AG04449 (cell line): ENCODE results near the gene SLC44A5.

Experiments used
- CTCF ChIA-PET: fragments of 350-600 bp; formaldehyde crosslinking; extraction: SDS; loops from one replicate; lab custom pipeline; 2021; ENCODE audit warnings: antibody characterized with exemption; lab: Yijun Ruan, JAX
- POLR2A ChIA-PET: fragments of 400-600, 350-600 bp; formaldehyde crosslinking; extraction: SDS; loops from one replicate; lab custom pipeline; 2020; ENCODE audit warnings: antibody characterized with exemption, inconsistent platforms; lab: Yijun Ruan, JAX
- DNase-seq: peaks from one replicate; pipeline ENCODE4 v3.0.0-alpha.2; 2010; ENCODE audit warnings: low read depth, low spot score
- H3K4me3 ChIP-seq: 2 replicates; pipeline ENCODE4 v1.5.1; 2011; ENCODE audit warnings: low read depth, mild to moderate bottlenecking, control low read depth, low read length
- TF ChIP-seq, protein P1 (sequence below): IDR thresholded peaks from one replicate; pipeline ENCODE4 v1.5.1; 2011; ENCODE audit warnings: mild to moderate bottlenecking, moderate library complexity, low read length, control low read depth, inconsistent platforms; ENCODE audit not compliant: insufficient read depth; ENCODE audit errors: missing control alignments

The SLC44A5 gene

DNA sequence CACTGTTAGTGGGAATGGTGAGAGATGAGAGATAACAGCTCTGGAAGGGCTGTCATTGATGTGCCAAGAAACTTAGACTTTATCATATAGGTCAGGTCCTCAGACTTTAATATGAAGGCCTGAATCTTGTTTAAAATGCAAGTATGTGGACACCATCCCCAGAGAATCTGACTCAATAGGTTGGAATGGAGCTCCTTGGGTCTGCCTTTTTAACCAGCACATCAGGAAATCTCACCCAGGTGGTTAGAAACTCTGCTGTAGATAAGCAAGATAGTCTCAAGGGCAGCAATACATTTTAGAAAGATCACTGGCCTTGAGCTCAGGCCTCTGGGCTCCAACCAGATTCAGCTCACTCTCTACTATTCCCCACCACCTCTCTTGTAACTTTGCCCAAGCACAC is 180.4 kb downstream of the SLC44A5 start:
- TF ChIP-seq, protein P1, sequence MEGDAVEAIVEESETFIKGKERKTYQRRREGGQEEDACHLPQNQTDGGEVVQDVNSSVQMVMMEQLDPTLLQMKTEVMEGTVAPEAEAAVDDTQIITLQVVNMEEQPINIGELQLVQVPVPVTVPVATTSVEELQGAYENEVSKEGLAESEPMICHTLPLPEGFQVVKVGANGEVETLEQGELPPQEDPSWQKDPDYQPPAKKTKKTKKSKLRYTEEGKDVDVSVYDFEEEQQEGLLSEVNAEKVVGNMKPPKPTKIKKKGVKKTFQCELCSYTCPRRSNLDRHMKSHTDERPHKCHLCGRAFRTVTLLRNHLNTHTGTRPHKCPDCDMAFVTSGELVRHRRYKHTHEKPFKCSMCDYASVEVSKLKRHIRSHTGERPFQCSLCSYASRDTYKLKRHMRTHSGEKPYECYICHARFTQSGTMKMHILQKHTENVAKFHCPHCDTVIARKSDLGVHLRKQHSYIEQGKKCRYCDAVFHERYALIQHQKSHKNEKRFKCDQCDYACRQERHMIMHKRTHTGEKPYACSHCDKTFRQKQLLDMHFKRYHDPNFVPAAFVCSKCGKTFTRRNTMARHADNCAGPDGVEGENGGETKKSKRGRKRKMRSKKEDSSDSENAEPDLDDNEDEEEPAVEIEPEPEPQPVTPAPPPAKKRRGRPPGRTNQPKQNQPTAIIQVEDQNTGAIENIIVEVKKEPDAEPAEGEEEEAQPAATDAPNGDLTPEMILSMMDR = no peak
- H3K4me3 ChIP-seq = no peak overlapping the region
- POLR2A ChIA-PET = no interaction called here
- DNase-seq = no peak
- CTCF ChIA-PET = no interaction called here

DNA sequence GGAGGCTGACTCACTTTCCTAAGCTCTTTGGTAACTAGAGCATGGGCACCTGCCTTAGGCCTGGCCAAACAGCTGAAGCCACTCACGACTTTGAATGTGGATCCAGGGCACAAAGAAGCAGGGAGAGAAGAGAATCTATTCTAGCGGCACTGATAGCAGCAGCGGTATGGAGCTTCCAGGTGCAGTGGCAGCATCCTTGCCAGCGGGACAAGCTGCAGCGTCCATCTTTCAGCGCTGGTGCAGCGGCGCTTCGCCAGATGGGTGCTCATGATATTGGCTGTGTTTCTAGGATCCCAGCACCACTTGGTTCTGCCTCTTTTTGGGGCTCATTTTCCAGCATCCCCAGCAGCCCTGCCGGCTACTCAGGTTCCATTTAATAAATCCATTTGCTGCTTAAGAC is 184.2 kb downstream of the SLC44A5 start:
- DNase-seq = no peak
- POLR2A ChIA-PET = no interaction called here
- TF ChIP-seq, protein P1 = no peak
- no peak overlapping the region for H3K4me3 ChIP-seq
- CTCF ChIA-PET = interaction anchor here (1.0 kb wide), 1 partner anchor 21 kb away, joined by 3 read pairs; no protein-coding TSS in a partner anchor

DNA sequence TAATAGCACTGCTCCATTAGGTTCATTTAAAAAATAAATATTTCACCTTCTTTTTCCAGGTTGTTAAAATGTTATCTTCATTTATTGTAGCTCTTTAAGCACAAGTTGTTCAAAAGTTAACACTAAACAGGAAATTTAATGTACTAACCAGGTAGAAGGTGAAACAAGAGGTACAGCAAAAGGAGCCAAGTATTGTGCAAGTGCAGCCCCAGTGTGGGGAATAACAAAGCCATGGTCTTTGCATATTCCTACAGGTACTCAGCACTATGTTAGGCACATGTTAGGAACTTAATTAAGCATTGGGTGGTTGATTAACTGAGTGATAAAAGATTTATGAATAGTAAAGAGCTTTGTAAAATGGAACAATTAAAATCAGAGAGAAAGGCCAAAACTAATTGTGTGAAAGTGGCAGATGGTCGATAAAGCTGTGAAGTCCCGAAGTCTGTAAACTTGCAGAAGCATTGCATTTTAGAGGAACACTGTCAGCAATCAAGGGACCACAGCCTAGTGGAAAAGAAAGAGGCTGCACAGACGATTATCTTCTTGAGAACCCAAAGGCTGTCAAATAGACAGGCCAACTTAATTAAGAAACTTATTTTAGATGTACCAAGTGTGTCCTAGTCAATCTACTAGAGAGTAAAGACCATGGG is 185.8 kb downstream of the SLC44A5 start:
- ChIA-PET CTCF (no interaction called here), POLR2A (no interaction called here)
- DNase-seq = no peak
- TF ChIP-seq, protein P1 = no peak
- H3K4me3 ChIP-seq = no peak overlapping the region

DNA sequence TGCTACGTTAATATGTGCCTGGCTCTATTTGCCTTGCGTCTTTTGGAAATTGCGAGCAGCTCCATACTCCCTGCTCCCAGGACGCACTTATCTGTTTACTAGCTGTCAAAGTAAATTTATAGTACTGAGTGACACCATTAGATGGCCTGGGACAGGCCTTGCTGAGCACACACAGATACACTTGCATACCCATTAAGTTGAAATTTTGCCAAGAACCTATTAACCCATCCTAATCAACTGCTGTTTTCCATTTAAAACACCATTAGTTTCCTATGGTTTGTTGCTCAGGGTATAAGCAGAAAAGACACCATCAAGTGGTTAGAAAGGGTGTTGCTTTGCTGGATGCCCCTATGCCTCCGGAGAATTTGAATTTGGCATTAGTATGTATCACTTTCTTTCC is 187.3 kb downstream of the SLC44A5 start:
- ChIA-PET CTCF (no interaction called here), POLR2A (no interaction called here)
- TF ChIP-seq, protein P1 = no peak
- DNase-seq = no peak
- H3K4me3 ChIP-seq = no peak overlapping the region

GRCh38 chr1:75423136-75423535 is 187.8 kb downstream of the SLC44A5 start:
- ChIA-PET CTCF (no interaction called here), POLR2A (no interaction called here)
- TF ChIP-seq, protein P1 = no peak
- H3K4me3 ChIP-seq = no peak overlapping the region
- no peak for DNase-seq

DNA sequence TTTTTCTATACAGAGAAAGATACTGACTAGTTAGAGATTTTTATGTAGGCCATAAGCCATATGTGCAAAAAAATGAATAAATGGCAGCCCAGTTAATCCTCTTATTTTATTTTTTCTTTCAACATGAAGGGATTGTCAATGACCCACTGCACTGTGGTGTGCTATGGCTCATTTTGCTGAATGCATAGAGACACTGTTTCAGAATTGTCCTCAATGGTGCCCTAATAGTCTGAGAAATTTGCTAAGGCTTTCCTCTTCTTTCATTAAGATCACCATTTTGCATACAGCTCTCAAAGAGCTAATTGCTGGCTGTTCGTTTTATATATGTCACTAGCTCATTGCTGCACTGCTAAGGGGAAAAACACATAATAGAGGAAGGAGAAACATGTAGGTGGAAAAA is 189.5 kb downstream of the SLC44A5 start:
- H3K4me3 ChIP-seq = no peak overlapping the region
- ChIA-PET POLR2A (no interaction called here), CTCF (no interaction called here)
- DNase-seq = no peak
- TF ChIP-seq, protein P1 = no peak
